ENCODE data around the gene ACOXL. TPM values are rescaled to one million over a fixed set of nuclear protein-coding genes. Genes with fewer than 3 reads are reported as not detected.

The ACOXL gene
- total RNA-seq, 4 donors from 2014 or later: 0.55 to 5.2 (median 1.1) TPM; not detected in 1

GRCh38 chr2:110848071-110848470, 115.7 kb downstream of the ACOXL start:
- no peak for DNase-seq
- no peaks in the 10 kb centered on the region for H3K27me3 ChIP-seq
- no peaks in the 10 kb centered on the region for H3K9me3 ChIP-seq
- WGBS, 2 donors (ENCODE audit: low coverage in 1 of 2): 73 to 82% methylated on average over 2 of the region's 2 CpGs
- H3K4me3 ChIP-seq: no peak overlapping the region
- H3K27ac ChIP-seq: no peak overlapping the region
- H3K36me3 ChIP-seq: no peaks in the 10 kb centered on the region
- TF ChIP-seq CTCF (IDR thresholded peaks at IDR 0.05): no peak
- TF ChIP-seq POLR2AphosphoS5 (IDR thresholded peaks at IDR 0.05): no peak
- no peak for TF ChIP-seq EP300 (IDR thresholded peaks at IDR 0.05; ENCODE audit: low read depth)
- TF ChIP-seq POLR2A (IDR thresholded peaks at IDR 0.05): no peak
- intact Hi-C loops (cut with DNase I; ENCODE audit: low total_unique reads): no loop called here
- in situ Hi-C loops (cut with MboI; ENCODE audit: low pct_ligation_motif_present in 1 of 4, low pct_unique_long_range_greater_than_20kb in 1 of 4, low sequenced_read_pairs in 3 of 4): no loop called here
- no peaks in the 10 kb centered on the region for H3K4me1 ChIP-seq

DNA sequence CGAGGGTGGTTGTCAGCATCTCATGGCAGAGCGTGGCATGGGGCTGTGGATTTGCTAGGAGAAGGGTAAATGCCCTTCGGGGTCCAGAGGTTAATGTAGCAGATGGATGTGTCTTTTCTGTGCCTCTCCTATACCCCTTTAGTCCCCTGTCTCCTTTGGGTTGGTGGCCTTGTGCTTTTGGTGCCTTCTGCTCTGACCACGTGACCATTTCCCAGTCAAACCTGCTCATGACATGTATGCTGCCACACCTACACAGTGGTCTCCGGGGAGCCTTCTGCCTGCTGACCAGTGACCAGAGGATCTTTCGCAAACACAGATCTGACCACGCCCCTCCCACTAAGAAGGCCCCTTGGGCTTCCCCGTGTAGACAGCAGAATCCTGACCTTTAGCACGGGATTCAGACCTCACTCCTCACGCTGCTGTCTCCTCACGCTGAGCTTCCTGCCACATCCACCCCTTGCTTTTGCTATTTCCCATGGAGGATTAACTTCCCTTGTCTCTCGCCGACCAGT, 116.2 kb downstream of the ACOXL start:
- no peak for TF ChIP-seq POLR2A (IDR thresholded peaks at IDR 0.05)
- no peak for TF ChIP-seq POLR2AphosphoS5 (IDR thresholded peaks at IDR 0.05)
- no peak for TF ChIP-seq EP300 (IDR thresholded peaks at IDR 0.05; ENCODE audit: low read depth)
- no peak for TF ChIP-seq CTCF (IDR thresholded peaks at IDR 0.05)
- Histone ChIP-seq H3K27me3 (no peaks in the 10 kb centered on the region), H3K4me1 (no peaks in the 10 kb centered on the region), H3K4me3 (no peak overlapping the region), H3K36me3 (no peaks in the 10 kb centered on the region), H3K9me3 (no peaks in the 10 kb centered on the region), H3K27ac (no peak overlapping the region)
- 71% methylated on average over 4 to 13 of the region's 13 CpGs for WGBS, 2 donors (ENCODE audit: low coverage in 1 of 2)
- no peak for DNase-seq
- intact Hi-C loops (cut with DNase I; ENCODE audit: low total_unique reads): no loop called here
- in situ Hi-C loops (cut with MboI; ENCODE audit: low pct_ligation_motif_present in 1 of 4, low pct_unique_long_range_greater_than_20kb in 1 of 4, low sequenced_read_pairs in 3 of 4): no loop called here

DNA sequence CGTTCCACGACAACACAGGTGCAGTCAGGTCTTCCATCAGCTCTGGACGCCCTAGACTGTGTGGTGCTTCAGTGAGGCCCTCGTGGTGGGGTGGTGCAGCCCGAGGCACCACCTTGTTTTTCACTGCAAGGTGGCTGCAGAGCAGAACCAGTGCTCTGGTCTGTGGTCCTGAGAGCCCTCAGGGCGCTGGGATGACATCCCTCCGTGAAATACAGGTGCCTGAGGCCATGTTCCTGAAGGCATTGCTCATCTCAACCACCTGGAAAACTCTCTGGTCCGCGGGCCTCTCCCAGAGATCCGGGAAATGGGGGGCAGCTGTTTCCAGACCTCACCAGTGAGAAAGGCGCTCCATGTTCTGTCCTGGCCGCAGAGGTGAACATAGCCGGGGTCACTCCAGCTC, 119.2 kb downstream of the ACOXL start:
- Histone ChIP-seq H3K4me1 (no peaks in the 10 kb centered on the region), H3K27ac (no peak overlapping the region), H3K9me3 (no peaks in the 10 kb centered on the region), H3K36me3 (no peaks in the 10 kb centered on the region), H3K4me3 (no peak overlapping the region), H3K27me3 (no peaks in the 10 kb centered on the region)
- 80 to 85% methylated on average over 1 to 11 of the region's 13 CpGs for WGBS, 2 donors (ENCODE audit: low coverage in 1 of 2)
- in situ Hi-C loops (cut with MboI; ENCODE audit: low pct_ligation_motif_present in 1 of 4, low pct_unique_long_range_greater_than_20kb in 1 of 4, low sequenced_read_pairs in 3 of 4) (no loop called here), intact Hi-C loops (cut with DNase I; ENCODE audit: low total_unique reads) (no loop called here)
- DNase-seq: no peak
- TF ChIP-seq POLR2A (IDR thresholded peaks at IDR 0.05) (no peak), EP300 (IDR thresholded peaks at IDR 0.05; ENCODE audit: low read depth) (no peak), CTCF (IDR thresholded peaks at IDR 0.05) (no peak), POLR2AphosphoS5 (IDR thresholded peaks at IDR 0.05) (no peak)

DNA sequence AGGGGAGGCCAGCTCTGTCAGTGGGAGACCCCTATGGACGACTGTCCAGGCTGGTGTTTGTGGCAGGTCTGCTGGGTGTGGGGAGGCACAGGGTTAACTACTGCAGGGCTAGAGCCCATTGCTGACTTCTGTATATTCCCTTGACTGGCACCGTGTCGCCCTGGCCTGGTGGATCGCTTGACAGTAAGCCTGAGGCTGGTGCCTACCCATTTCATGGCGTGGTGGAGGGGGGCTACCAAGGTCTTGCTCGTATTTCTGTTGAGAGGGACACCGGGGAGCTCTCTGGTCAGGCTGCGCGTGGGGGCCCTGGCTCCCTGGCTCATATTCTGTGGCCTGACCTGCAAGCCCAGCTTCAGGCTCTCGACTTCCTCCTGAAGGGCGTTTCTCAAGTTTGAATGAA, 119.7 kb downstream of the ACOXL start:
- WGBS, 2 donors (ENCODE audit: low coverage in 1 of 2): 78 to 86% methylated on average over 2 to 11 of the region's 11 CpGs
- DNase-seq: no peak
- Histone ChIP-seq H3K9me3 (no peaks in the 10 kb centered on the region), H3K4me3 (no peak overlapping the region), H3K36me3 (no peaks in the 10 kb centered on the region), H3K27ac (no peak overlapping the region), H3K27me3 (no peaks in the 10 kb centered on the region), H3K4me1 (no peaks in the 10 kb centered on the region)
- intact Hi-C loops (cut with DNase I; ENCODE audit: low total_unique reads): no loop called here
- TF ChIP-seq EP300 (IDR thresholded peaks at IDR 0.05; ENCODE audit: low read depth): no peak
- TF ChIP-seq POLR2A (IDR thresholded peaks at IDR 0.05): no peak
- TF ChIP-seq CTCF (IDR thresholded peaks at IDR 0.05): no peak
- TF ChIP-seq POLR2AphosphoS5 (IDR thresholded peaks at IDR 0.05): no peak
- in situ Hi-C loops (cut with MboI; ENCODE audit: low pct_ligation_motif_present in 1 of 4, low pct_unique_long_range_greater_than_20kb in 1 of 4, low sequenced_read_pairs in 3 of 4): no loop called here

Data from transverse colon (tissue), 4 donors.